SK-N-SH treated with all-trans-retinoic acid at 6 μM for 48 hours (cell line): ENCODE measurements around the gene FAM209A.
"Not testable (repeated sequence)": the region's sequence is repeated elsewhere in the genome, so short reads cannot be mapped to it uniquely, and the experiment has no call there.

Experiments
- ATAC-seq: fragments of 200-7000 bp; cut with Tn5 transposase; 3 replicates; pipeline ENCODE4 v1.9.1; 2020; ENCODE audit warnings: mild to moderate bottlenecking, moderate library complexity
- ARNTL ChIP-seq: fragments of 450-650 bp; formaldehyde crosslinking; IDR thresholded peaks from 2 replicates; pipeline ENCODE4 v1.5.0; 2020; ENCODE audit warnings: low read depth, mild to moderate bottlenecking, moderate library complexity, borderline replicate concordance
- BACH2 ChIP-seq: fragments of 250-450 bp; sonication (Bioruptor Pico); IDR thresholded peaks from 2 replicates; pipeline ENCODE4 v1.9.0; 2021; ENCODE audit warnings: mild to moderate bottlenecking, borderline replicate concordance
- ESRRG ChIP-seq: fragments of 250-450 bp; sonication (Bioruptor Pico); IDR thresholded peaks from 2 replicates; pipeline ENCODE4 v1.6.1; 2021; ENCODE audit warnings: mild to moderate bottlenecking
- GLIS3 ChIP-seq: fragments of 250-450 bp; sonication (Bioruptor Pico); IDR thresholded peaks from 2 replicates; pipeline ENCODE4 v1.5.0; 2020; ENCODE audit warnings: mild to moderate bottlenecking, moderate library complexity
- ISL1 ChIP-seq: fragments of 250-450 bp; sonication (Bioruptor Pico); IDR thresholded peaks from 2 replicates; pipeline ENCODE4 v2.1.2; 2022; ENCODE audit warnings: mild to moderate bottlenecking, moderate library complexity
- OSR1 ChIP-seq: fragments of 250-450 bp; sonication (Bioruptor Pico); IDR thresholded peaks from 2 replicates; pipeline ENCODE4 v1.8.0; 2022; ENCODE audit warnings: moderate library complexity, mild to moderate bottlenecking, inconsistent platforms
- PPARA ChIP-seq: fragments of 250-450 bp; sonication (Bioruptor Pico); IDR thresholded peaks from 2 replicates; pipeline ENCODE4 v1.5.0; 2020; ENCODE audit warnings: mild to moderate bottlenecking, borderline replicate concordance
- RARB ChIP-seq: fragments of 250-450 bp; sonication (Bioruptor Pico); IDR thresholded peaks from 2 replicates; pipeline ENCODE4 v1.8.0; 2021; ENCODE audit warnings: mild to moderate bottlenecking, moderate library complexity
- SNAI2 ChIP-seq: fragments of 250-450 bp; sonication (Bioruptor Pico); IDR thresholded peaks from 2 replicates; pipeline ENCODE4 v1.5.0; 2020; ENCODE audit warnings: mild to moderate bottlenecking, moderate library complexity
- TCF4 ChIP-seq: fragments of 250-450 bp; sonication (Bioruptor Pico); IDR thresholded peaks from 2 replicates; pipeline ENCODE4 v1.8.0; 2021; ENCODE audit warnings: mild to moderate bottlenecking, moderate library complexity, borderline replicate concordance
- TOX ChIP-seq: fragments of 250-450 bp; sonication (Bioruptor Pico); IDR thresholded peaks from 2 replicates; pipeline ENCODE4 v1.8.0; 2021; ENCODE audit warnings: mild to moderate bottlenecking, moderate library complexity, borderline replicate concordance
- ZC3H10 ChIP-seq: fragments of 250-450 bp; sonication (Bioruptor Pico); IDR thresholded peaks from 2 replicates; pipeline ENCODE4 v1.5.1; 2021; ENCODE audit warnings: mild to moderate bottlenecking, moderate library complexity
- ZFP3 ChIP-seq: fragments of 250-450 bp; sonication (Bioruptor Pico); IDR thresholded peaks from 2 replicates; pipeline ENCODE4 v1.5.0; 2020; ENCODE audit warnings: mild to moderate bottlenecking, moderate library complexity
- ZFP30 ChIP-seq: fragments of 450-650 bp; formaldehyde crosslinking; IDR thresholded peaks from 2 replicates; pipeline ENCODE4 v1.5.0; 2022; ENCODE audit warnings: mild to moderate bottlenecking, moderate library complexity
- ZNF565 ChIP-seq: fragments of 450-650 bp; formaldehyde crosslinking; conservative IDR thresholded peaks from 2 replicates; pipeline ENCODE4 v1.5.0; 2020; ENCODE audit warnings: low read depth, mild to moderate bottlenecking, moderate library complexity
- ZNF70 ChIP-seq: fragments of 450-650 bp; formaldehyde crosslinking; IDR thresholded peaks from 2 replicates; pipeline ENCODE4 v1.5.0; 2020; ENCODE audit warnings: mild to moderate bottlenecking, moderate library complexity
- ZNF8 ChIP-seq: fragments of 450-650 bp; formaldehyde crosslinking; IDR thresholded peaks from 2 replicates; pipeline ENCODE4 v1.5.0; 2020; ENCODE audit warnings: mild to moderate bottlenecking, moderate library complexity
- TF ChIP-seq, protein P1 (sequence below): fragments of 250-450 bp; sonication (Bioruptor Pico); IDR thresholded peaks from 2 replicates; pipeline ENCODE4 v1.5.1; 2021; ENCODE audit warnings: mild to moderate bottlenecking, moderate library complexity
- TF ChIP-seq, protein P2 (sequence below): fragments of 250-450 bp; sonication (Bioruptor Pico); IDR thresholded peaks from 2 replicates; pipeline ENCODE4 v1.5.1; 2020; ENCODE audit warnings: low read depth, mild to moderate bottlenecking, moderate library complexity
- TF ChIP-seq, protein P3 (sequence below): fragments of 250-450 bp; sonication (Bioruptor Pico); IDR thresholded peaks from 2 replicates; pipeline ENCODE4 v1.5.0; 2020; ENCODE audit warnings: mild to moderate bottlenecking, moderate library complexity
- TF ChIP-seq, protein P4 (sequence below): fragments of 250-450 bp; sonication (Bioruptor Pico); IDR thresholded peaks from 2 replicates; pipeline ENCODE4 v1.8.0; 2020; ENCODE audit warnings: mild to moderate bottlenecking, moderate library complexity, borderline replicate concordance
- TF ChIP-seq, protein P5 (sequence below): fragments of 250-450 bp; sonication (Bioruptor Pico); IDR thresholded peaks from 2 replicates; pipeline ENCODE4 v1.8.0; 2021; ENCODE audit warnings: low read depth, mild to moderate bottlenecking, moderate library complexity, borderline replicate concordance

FAM209A gene, protein sequence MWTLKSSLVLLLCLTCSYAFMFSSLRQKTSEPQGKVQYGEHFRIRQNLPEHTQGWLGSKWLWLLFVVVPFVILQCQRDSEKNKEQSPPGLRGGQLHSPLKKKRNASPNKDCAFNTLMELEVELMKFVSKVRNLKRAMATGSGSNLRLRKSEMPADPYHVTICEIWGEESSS

DNA sequence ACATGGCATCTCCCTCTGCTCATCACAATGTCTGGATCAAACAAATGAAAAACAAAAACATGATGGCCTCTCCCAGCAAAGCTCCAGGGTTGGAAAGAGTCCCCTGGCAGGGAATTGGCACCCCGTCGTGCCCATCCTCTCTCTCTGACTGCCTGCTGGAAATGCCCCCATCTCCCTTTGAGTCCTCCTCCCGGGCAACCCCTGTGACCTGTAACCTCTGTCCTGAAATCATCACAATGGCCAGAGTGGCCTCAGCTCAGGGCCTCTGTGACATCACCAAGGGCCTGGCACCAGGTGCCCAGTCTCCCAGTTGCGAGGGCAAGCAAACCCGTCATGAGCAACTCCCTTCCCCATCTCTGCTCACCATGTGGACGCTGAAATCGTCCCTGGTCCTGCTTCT is at the start of gene FAM209A:
FAM209A (plus strand) TSS at position 301 of the 400 bp plus-strand sequence; CDS start at position 366, 65 bp downstream.
- ATAC-seq: not testable (repeated sequence)

DNA sequence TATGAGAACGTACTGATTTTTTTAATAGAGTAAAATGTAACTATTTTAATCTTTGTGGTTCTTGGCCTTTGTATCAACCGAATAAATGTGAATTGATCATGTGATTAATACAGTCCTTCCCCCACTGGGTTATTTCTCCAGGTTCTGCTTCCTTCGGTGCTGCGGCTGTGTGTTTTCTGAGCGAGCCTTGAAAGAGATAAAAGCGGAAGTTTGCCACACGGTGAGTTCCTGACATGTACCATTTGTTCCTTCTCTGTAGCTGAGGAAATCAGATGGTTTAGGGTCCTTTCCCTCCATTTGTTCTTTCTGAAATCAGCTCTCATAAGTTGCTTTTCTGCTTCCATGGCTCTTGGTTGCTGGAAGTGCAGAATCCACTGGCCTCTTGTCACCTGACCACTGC is 40.6 kb upstream of the FAM209A start:
- TF ChIP-seq PPARA (CRISPR knock-in tag) (no peak), SNAI2 (CRISPR knock-in tag) (no peak), BACH2 (CRISPR knock-in tag) (no peak), ZNF70 (CRISPR knock-in tag) (no peak), ZC3H10 (CRISPR knock-in tag) (no peak), ARNTL (CRISPR knock-in tag) (no peak)
- TF ChIP-seq, all 23 proteins: peak for 0

DNA sequence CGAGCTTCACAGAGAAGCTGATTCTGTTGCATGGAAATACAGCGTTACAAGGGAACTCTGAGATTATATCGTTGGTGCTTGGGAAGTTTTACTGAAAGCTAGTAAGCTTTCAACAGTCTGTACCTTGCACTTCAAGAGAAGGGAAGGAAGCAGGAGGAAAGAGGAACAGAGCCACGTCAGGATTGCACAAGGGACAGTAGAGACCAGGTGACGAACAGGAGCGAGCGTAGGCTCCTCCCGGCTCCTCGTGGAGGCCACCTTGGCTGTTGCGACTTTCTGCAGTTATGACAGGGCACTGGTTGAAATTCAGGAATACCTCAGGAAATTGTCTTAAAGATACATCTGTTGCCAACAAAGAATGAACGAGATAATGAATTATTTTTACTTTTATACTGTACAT is 37.3 kb upstream of the FAM209A start:
- ATAC-seq: no peak
- TF ChIP-seq ZFP3 (CRISPR knock-in tag) (no peak), RARB (no peak), TOX (no peak)
- TF ChIP-seq, protein P1, sequence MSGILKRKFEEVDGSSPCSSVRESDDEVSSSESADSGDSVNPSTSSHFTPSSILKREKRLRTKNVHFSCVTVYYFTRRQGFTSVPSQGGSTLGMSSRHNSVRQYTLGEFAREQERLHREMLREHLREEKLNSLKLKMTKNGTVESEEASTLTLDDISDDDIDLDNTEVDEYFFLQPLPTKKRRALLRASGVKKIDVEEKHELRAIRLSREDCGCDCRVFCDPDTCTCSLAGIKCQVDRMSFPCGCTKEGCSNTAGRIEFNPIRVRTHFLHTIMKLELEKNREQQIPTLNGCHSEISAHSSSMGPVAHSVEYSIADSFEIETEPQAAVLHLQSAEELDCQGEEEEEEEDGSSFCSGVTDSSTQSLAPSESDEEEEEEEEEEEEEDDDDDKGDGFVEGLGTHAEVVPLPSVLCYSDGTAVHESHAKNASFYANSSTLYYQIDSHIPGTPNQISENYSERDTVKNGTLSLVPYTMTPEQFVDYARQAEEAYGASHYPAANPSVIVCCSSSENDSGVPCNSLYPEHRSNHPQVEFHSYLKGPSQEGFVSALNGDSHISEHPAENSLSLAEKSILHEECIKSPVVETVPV (CRISPR knock-in tag): no peak
- TF ChIP-seq, protein P2, sequence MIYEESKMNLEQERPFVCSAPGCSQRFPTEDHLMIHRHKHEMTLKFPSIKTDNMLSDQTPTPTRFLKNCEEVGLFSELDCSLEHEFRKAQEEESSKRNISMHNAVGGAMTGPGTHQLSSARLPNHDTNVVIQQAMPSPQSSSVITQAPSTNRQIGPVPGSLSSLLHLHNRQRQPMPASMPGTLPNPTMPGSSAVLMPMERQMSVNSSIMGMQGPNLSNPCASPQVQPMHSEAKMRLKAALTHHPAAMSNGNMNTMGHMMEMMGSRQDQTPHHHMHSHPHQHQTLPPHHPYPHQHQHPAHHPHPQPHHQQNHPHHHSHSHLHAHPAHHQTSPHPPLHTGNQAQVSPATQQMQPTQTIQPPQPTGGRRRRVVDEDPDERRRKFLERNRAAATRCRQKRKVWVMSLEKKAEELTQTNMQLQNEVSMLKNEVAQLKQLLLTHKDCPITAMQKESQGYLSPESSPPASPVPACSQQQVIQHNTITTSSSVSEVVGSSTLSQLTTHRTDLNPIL (CRISPR knock-in tag): no peak

More for the DNA sequence above, 40.6 kb upstream of the FAM209A start:
- ATAC-seq: no peak

DNA sequence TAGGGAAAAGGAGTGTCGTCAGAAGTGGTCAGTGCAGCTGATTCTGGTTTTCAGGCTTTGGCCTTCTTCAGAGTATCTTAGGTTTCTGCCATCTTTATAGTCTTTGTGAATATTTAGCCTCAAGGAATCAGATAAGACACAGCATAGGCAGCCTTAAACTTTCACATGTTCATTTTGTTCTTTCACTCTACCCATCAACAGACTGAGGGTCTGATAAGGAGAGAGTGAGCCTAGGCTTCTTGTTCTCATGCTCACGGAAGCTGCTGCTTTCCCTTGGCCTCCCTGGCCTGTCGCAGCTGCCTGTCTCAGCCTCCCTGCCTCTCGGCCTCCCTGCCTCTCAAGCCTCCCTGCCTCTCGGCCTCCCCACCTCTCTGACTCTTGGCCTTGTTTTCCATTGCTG is 36.0 kb upstream of the FAM209A start:
- ATAC-seq: no peak
- TF ChIP-seq PPARA (CRISPR knock-in tag) (no peak), BACH2 (CRISPR knock-in tag) (no peak), ZNF565 (no peak), OSR1 (no peak), ESRRG (CRISPR knock-in tag) (no peak), ISL1 (CRISPR knock-in tag) (no peak), TOX (no peak), ZNF8 (CRISPR knock-in tag) (no peak)
- TF ChIP-seq, protein P3, sequence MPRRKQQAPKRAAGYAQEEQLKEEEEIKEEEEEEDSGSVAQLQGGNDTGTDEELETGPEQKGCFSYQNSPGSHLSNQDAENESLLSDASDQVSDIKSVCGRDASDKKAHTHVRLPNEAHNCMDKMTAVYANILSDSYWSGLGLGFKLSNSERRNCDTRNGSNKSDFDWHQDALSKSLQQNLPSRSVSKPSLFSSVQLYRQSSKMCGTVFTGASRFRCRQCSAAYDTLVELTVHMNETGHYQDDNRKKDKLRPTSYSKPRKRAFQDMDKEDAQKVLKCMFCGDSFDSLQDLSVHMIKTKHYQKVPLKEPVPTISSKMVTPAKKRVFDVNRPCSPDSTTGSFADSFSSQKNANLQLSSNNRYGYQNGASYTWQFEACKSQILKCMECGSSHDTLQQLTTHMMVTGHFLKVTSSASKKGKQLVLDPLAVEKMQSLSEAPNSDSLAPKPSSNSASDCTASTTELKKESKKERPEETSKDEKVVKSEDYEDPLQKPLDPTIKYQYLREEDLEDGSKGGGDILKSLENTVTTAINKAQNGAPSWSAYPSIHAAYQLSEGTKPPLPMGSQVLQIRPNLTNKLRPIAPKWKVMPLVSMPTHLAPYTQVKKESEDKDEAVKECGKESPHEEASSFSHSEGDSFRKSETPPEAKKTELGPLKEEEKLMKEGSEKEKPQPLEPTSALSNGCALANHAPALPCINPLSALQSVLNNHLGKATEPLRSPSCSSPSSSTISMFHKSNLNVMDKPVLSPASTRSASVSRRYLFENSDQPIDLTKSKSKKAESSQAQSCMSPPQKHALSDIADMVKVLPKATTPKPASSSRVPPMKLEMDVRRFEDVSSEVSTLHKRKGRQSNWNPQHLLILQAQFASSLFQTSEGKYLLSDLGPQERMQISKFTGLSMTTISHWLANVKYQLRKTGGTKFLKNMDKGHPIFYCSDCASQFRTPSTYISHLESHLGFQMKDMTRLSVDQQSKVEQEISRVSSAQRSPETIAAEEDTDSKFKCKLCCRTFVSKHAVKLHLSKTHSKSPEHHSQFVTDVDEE (CRISPR knock-in tag): no peak
- TF ChIP-seq, protein P4, sequence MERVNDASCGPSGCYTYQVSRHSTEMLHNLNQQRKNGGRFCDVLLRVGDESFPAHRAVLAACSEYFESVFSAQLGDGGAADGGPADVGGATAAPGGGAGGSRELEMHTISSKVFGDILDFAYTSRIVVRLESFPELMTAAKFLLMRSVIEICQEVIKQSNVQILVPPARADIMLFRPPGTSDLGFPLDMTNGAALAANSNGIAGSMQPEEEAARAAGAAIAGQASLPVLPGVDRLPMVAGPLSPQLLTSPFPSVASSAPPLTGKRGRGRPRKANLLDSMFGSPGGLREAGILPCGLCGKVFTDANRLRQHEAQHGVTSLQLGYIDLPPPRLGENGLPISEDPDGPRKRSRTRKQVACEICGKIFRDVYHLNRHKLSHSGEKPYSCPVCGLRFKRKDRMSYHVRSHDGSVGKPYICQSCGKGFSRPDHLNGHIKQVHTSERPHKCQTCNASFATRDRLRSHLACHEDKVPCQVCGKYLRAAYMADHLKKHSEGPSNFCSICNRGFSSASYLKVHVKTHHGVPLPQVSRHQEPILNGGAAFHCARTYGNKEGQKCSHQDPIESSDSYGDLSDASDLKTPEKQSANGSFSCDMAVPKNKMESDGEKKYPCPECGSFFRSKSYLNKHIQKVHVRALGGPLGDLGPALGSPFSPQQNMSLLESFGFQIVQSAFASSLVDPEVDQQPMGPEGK (CRISPR knock-in tag): no peak
- TF ChIP-seq, all 23 proteins: peak for 0

DNA sequence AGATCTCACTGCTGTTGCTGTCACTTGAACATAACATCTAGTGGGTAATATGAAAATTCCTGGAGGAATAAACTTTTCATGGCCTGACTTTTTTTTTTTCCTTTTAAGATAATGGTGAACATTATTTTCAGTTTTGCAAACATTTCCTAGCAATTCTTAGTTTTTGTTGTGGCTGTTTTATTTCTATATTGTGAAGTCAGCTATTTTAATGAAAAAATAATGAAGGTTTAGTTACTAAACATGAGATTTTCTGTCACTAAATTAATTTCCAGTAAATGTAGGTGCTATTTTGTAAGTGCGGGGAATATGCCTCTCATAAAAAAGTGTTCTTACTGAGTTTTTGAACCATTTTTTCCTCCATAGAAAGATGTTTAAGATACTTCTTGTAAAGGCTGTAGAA is 23.4 kb upstream of the FAM209A start:
- no peak for ATAC-seq
- TF ChIP-seq, protein P5, sequence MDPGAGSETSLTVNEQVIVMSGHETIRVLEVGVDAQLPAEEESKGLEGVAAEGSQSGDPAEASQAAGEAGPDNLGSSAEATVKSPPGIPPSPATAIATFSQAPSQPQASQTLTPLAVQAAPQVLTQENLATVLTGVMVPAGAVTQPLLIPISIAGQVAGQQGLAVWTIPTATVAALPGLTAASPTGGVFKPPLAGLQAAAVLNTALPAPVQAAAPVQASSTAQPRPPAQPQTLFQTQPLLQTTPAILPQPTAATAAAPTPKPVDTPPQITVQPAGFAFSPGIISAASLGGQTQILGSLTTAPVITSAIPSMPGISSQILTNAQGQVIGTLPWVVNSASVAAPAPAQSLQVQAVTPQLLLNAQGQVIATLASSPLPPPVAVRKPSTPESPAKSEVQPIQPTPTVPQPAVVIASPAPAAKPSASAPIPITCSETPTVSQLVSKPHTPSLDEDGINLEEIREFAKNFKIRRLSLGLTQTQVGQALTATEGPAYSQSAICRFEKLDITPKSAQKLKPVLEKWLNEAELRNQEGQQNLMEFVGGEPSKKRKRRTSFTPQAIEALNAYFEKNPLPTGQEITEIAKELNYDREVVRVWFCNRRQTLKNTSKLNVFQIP: no peak
- TF ChIP-seq, protein P1 (CRISPR knock-in tag): no peak
- TF ChIP-seq ZC3H10 (CRISPR knock-in tag): no peak
- no peak for TF ChIP-seq ISL1 (CRISPR knock-in tag)
- TF ChIP-seq PPARA (CRISPR knock-in tag): no peak
- TF ChIP-seq TOX: no peak
- no peak for TF ChIP-seq ARNTL (CRISPR knock-in tag)
- no peak for TF ChIP-seq ESRRG (CRISPR knock-in tag)
- no peak for TF ChIP-seq TCF4
- TF ChIP-seq ZNF8 (CRISPR knock-in tag): no peak
- no peak for TF ChIP-seq GLIS3
- TF ChIP-seq SNAI2 (CRISPR knock-in tag): no peak
- TF ChIP-seq ZFP30 (CRISPR knock-in tag): no peak
- TF ChIP-seq OSR1: no peak
- TF ChIP-seq RARB: no peak
- TF ChIP-seq, protein P2 (CRISPR knock-in tag): no peak
